Stimulated activated CD4-positive, alpha-beta T cell treated with anti-CD3 and anti-CD28 coated beads, Interleukin-4, amount 100 ng/mL, for 4 hours (primary cell): ENCODE results near the gene DENND10.
A peak's percentile ranks its signal among the peaks of the same experiment; 100 is the strongest.
"Not testable (repeated sequence)": the region's sequence is repeated elsewhere in the genome, so short reads cannot be mapped to it uniquely, and the experiment has no call there.

Experiments used
- DNase-seq, 2 experiments: peaks; one replicate each; pipeline ENCODE4 v3.0.0-alpha.2; 2020

The DENND10 gene

GRCh38 chr10:119176166-119176565 lies 72.3 kb downstream of the DENND10 start:
- no peak for DNase-seq

DNA sequence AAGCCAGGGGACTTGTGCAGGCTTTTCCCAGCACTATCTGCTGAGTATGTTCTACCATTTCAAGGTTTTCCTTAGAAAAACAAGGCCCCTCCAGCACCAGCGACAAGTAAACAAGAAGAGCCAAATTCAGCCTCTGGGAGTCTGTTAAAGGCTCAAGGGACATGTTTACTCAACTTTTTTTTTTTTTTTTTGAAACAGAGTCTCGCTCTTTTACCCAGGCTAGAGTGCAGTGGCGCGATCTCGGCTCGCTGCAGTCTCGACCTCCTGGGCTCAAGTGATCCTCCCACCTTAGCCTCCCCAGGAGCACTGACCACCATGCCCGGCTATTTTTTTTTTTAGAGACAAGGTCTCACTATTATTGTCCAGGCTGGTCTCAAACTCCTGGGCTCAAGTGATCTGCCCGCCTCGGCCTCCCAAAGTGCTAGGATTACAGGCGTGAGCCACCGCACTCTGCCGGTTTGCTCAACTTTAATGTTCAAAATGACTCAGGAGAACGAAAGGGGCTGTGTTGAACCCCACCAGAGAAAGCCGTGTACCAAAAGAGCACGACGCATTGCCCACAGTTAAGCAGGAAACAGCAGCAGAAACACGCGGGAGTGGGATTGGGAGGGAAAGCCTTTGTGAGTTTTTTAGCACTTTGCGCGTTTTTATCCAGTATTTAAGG lies 73.9 kb downstream of the DENND10 start:
- peak in 1 of 2 experiments; percentile 32 for DNase-seq

- DNase-seq, result peak; percentile 92 to 96
Measured at GRCh38 chr10:119178372-119179119, 74.6 kb downstream of the DENND10 start, which contains the start of gene PRDX3. Gene PRDX3 (minus strand): TSS chr10:119178812. CDS start chr10:119178790, 22 bp downstream.

GRCh38 chr10:119180850-119181400 lies 77.0 kb downstream of the DENND10 start:
- DNase-seq, result not testable (repeated sequence)

- no peak for DNase-seq
Measured at GRCh38 chr10:119183664-119184412, 79.9 kb downstream of the DENND10 start.
